Panc1 (cell line): ENCODE data around the gene CA5A. TPM values are rescaled to one million over a fixed set of nuclear protein-coding genes. Genes with fewer than 3 reads are reported as not detected.

ENCODE experiments used
- ATAC-seq: fragments of 200-7000 bp; cut with Tn5 transposase; 2 replicates; pipeline ENCODE4 v1.9.1; 2020; ENCODE audit warnings: mild to moderate bottlenecking, moderate library complexity
- BruUV-seq: library from RNA; stranded (reverse); fragments of 400-500 nt; replicated peaks from 2 replicates; lab custom pipeline; 2021; lab: Mats Ljungman, UMichigan
- CTCF ChIA-PET: fragments of 300-600 bp; sonication (Branson Sonifier 250); formaldehyde crosslinking; loops from one replicate; lab custom pipeline; 2022; ENCODE audit warnings: antibody characterized with exemption; lab: Charles Lee
- POLR2A ChIA-PET: fragments of 300-600 bp; sonication (Branson Sonifier 250); formaldehyde crosslinking; loops from one replicate; lab custom pipeline; 2022; ENCODE audit warnings: antibody characterized with exemption; lab: Charles Lee
- DNase-seq: peaks from one replicate; pipeline ENCODE4 v3.0.0-alpha.2; 2010; ENCODE audit warnings: low read depth, low spot score
- H3K27ac ChIP-seq: 2 replicates; pipeline ENCODE4 v1.5.1; 2011; ENCODE audit warnings: mild to moderate bottlenecking, low read length, inconsistent platforms
- H3K27me3 ChIP-seq: fragments of 200-500 bp; sonication (Bioruptor generic); 2 replicates; pipeline ENCODE4 v1.6.0; 2014; ENCODE audit warnings: low read length, inconsistent platforms; ENCODE audit not compliant: control insufficient read depth, insufficient read depth
- H3K36me3 ChIP-seq: fragments of 200-500 bp; sonication (Bioruptor generic); 2 replicates; pipeline ENCODE4 v1.5.1; 2014; ENCODE audit warnings: inconsistent platforms, mild to moderate bottlenecking, low read length, moderate library complexity; ENCODE audit not compliant: control insufficient read depth, insufficient read depth
- H3K4me1 ChIP-seq: 2 replicates; pipeline ENCODE4 v1.5.1; 2011; ENCODE audit warnings: inconsistent platforms, mild to moderate bottlenecking, low read length, moderate library complexity; ENCODE audit not compliant: control insufficient read depth, insufficient read depth
- H3K4me3 ChIP-seq, 2 experiments: 2 replicates each; pipeline ENCODE4 v1.5.1; 2011 to 2012; ENCODE audit warnings: low read depth in 2 of 2, low read length in 2 of 2, mild to moderate bottlenecking in 2 of 2, inconsistent platforms in 1 of 2, moderate library complexity in 1 of 2
- H3K9me3 ChIP-seq: fragments of 200-500 bp; sonication (Bioruptor generic); 2 replicates; pipeline ENCODE4 v1.5.1; 2014; ENCODE audit warnings: low read depth, mild to moderate bottlenecking, inconsistent platforms, low read length, moderate library complexity; ENCODE audit not compliant: control insufficient read depth, insufficient read depth
- POLR2AphosphoS5 ChIP-seq: IDR thresholded peaks from 2 replicates; pipeline ENCODE4 v1.6.1; 2012; ENCODE audit warnings: mild to moderate bottlenecking, low read depth, low read length, moderate library complexity
- SIN3A ChIP-seq: IDR thresholded peaks from 2 replicates; pipeline ENCODE4 v1.6.1; 2012; ENCODE audit warnings: low read depth, mild to moderate bottlenecking, low read length, moderate library complexity, borderline replicate concordance; ENCODE audit not compliant: insufficient read depth
- TCF7L2 ChIP-seq: IDR thresholded peaks from 2 replicates; pipeline ENCODE4 v1.6.1; 2011; ENCODE audit warnings: mild to moderate bottlenecking, low read depth, low read length, inconsistent platforms
- in situ Hi-C: cut with HindIII; loops from 2 replicates; pipeline ENCODE4 v1.10.0; 2016; ENCODE audit warnings: low sequenced_read_pairs, low pct_unique_long_range_greater_than_20kb
- intact Hi-C: fragments of 100-400 bp; cut with micrococcal nuclease; formaldehyde crosslinking; loops from one replicate; pipeline ENCODE4 v1.10.0; 2022; ENCODE audit not compliant: unreplicated experiment
- total RNA-seq: library from RNA; stranded (reverse); gene quantifications from one replicate; pipeline ENCODE4 v1.2.1, GENCODE V29; 2021; ENCODE audit not compliant: unreplicated experiment
- TF ChIP-seq, protein P1 (sequence below), 2 experiments: IDR thresholded peaks; 2 replicates each; pipeline ENCODE4 v1.6.1; 2011 to 2012; ENCODE audit warnings: low read depth in 2 of 2, control low read depth in 1 of 2, low read length in 1 of 2, mild to moderate bottlenecking in 1 of 2, moderate library complexity in 1 of 2; ENCODE audit not compliant: insufficient read depth in 1 of 2
- TF ChIP-seq, protein P2 (sequence below): fragments of 450-650 bp; IDR thresholded peaks from 2 replicates; pipeline ENCODE4 v1.5.1; 2017; ENCODE audit warnings: mild to moderate bottlenecking

CA5A gene
- total RNA-seq, 1 experiment from 2014 or later = not detected

DNA sequence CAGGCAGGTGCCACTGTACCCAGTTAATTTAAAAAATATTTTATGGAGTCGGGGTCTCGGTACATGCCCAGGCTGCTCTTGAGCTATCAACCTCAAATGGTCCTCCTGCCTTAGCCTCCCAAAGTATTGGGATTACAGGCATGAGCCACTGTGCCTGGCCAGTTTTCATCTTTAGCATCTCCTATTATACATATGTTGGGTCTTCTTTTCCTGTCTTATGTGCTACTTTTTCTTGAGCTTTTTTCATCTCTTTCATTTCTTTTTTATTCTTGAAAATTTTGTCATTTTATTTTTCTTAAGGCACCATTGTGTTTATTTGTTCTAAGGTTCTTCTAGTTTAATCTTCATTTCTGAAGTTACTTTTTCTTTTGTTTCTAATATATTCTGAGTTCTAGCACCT is 35.6 kb upstream of the CA5A start:
- in situ Hi-C loops = no loop called here
- CTCF ChIA-PET = no interaction called here
- no peak overlapping the region for H3K27ac ChIP-seq
- H3K4me3 ChIP-seq = no peak overlapping the region
- H3K27me3 ChIP-seq = no peaks in the 10 kb centered on the region
- H3K4me1 ChIP-seq = no peaks in the 10 kb centered on the region; the same call in 1 of the 2 replicates
- peaks cover 5% of the 10 kb centered on the region; the same call in 1 of the 2 replicates for H3K9me3 ChIP-seq
- POLR2A ChIA-PET = interaction anchor here (0.6 kb wide), 1 partner anchor 215 kb away, joined by 3 read pairs; no protein-coding TSS in a partner anchor
- no peak for ATAC-seq
- no peaks in the 10 kb centered on the region for H3K36me3 ChIP-seq
- no peak for TF ChIP-seq TCF7L2
- TF ChIP-seq POLR2AphosphoS5 = no peak
- TF ChIP-seq, protein P1, sequence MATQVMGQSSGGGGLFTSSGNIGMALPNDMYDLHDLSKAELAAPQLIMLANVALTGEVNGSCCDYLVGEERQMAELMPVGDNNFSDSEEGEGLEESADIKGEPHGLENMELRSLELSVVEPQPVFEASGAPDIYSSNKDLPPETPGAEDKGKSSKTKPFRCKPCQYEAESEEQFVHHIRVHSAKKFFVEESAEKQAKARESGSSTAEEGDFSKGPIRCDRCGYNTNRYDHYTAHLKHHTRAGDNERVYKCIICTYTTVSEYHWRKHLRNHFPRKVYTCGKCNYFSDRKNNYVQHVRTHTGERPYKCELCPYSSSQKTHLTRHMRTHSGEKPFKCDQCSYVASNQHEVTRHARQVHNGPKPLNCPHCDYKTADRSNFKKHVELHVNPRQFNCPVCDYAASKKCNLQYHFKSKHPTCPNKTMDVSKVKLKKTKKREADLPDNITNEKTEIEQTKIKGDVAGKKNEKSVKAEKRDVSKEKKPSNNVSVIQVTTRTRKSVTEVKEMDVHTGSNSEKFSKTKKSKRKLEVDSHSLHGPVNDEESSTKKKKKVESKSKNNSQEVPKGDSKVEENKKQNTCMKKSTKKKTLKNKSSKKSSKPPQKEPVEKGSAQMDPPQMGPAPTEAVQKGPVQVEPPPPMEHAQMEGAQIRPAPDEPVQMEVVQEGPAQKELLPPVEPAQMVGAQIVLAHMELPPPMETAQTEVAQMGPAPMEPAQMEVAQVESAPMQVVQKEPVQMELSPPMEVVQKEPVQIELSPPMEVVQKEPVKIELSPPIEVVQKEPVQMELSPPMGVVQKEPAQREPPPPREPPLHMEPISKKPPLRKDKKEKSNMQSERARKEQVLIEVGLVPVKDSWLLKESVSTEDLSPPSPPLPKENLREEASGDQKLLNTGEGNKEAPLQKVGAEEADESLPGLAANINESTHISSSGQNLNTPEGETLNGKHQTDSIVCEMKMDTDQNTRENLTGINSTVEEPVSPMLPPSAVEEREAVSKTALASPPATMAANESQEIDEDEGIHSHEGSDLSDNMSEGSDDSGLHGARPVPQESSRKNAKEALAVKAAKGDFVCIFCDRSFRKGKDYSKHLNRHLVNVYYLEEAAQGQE (IDR thresholded peaks at IDR 0.05; ENCODE audit: insufficient read depth in 1 of 2, low read depth in 2 of 2, low read length in 1 of 2) = no peak
- TF ChIP-seq SIN3A = no peak
- TF ChIP-seq, protein P2, sequence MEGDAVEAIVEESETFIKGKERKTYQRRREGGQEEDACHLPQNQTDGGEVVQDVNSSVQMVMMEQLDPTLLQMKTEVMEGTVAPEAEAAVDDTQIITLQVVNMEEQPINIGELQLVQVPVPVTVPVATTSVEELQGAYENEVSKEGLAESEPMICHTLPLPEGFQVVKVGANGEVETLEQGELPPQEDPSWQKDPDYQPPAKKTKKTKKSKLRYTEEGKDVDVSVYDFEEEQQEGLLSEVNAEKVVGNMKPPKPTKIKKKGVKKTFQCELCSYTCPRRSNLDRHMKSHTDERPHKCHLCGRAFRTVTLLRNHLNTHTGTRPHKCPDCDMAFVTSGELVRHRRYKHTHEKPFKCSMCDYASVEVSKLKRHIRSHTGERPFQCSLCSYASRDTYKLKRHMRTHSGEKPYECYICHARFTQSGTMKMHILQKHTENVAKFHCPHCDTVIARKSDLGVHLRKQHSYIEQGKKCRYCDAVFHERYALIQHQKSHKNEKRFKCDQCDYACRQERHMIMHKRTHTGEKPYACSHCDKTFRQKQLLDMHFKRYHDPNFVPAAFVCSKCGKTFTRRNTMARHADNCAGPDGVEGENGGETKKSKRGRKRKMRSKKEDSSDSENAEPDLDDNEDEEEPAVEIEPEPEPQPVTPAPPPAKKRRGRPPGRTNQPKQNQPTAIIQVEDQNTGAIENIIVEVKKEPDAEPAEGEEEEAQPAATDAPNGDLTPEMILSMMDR = no peak
- no TSS peak for BruUV-seq
- no peak for DNase-seq
- intact Hi-C loops = no loop called here

DNA sequence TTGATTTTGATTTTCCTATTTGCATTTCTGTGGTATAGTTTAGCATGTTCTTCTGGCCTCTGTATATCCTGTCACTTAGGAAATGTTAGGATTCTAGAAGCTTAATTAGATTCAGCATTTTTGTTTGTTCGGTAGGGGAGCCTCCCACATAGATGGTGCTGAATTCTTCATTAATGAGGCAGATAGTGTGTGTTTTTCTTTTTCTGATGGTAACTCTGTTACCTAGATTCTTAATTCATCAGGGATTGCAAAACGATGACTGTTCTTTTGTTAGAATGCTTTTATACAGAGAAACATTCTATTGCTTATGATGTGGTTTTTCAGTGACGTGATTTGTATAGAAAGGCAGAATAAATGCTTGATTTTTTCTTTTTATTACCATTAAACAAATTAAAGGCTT is 33.9 kb upstream of the CA5A start:
- ChIA-PET CTCF (no interaction called here), POLR2A (no interaction called here)
- BruUV-seq = no TSS peak
- intact Hi-C loops = no loop called here
- in situ Hi-C loops = no loop called here
- Histone ChIP-seq H3K9me3 (peaks cover 5% of the 10 kb centered on the region; the same call in 1 of the 2 replicates), H3K27ac (no peak overlapping the region), H3K36me3 (no peaks in the 10 kb centered on the region), H3K4me3 (no peak overlapping the region), H3K27me3 (no peaks in the 10 kb centered on the region), H3K4me1 (peaks cover 6% of the 10 kb centered on the region)
- DNase-seq (no peak), ATAC-seq (no peak)
- TF ChIP-seq TCF7L2 (no peak), POLR2AphosphoS5 (no peak), SIN3A (no peak)
- TF ChIP-seq, protein P1 (IDR thresholded peaks at IDR 0.05; ENCODE audit: insufficient read depth in 1 of 2, low read depth in 2 of 2, low read length in 1 of 2) = no peak
- TF ChIP-seq, protein P2 = no peak
